ENCODE data around the gene TCF7L2.

- TF ChIP-seq SUZ12 (IDR thresholded peaks at IDR 0.05; ENCODE audit: extremely low read depth, insufficient read depth, insufficient read length) (no peak), ZNF274 (IDR thresholded peaks at IDR 0.05; ENCODE audit: low read depth, low read length) (no peak)
These were observed 74.9 kb downstream of the TCF7L2 start for GRCh38 chr10:113024930-113025329.

All from NT2/D1 (cell line).